ENCODE data around the gene CCDC91.
"Not testable (repeated sequence)": the region's sequence is repeated elsewhere in the genome, so short reads cannot be mapped to it uniquely, and the experiment has no call there.

The CCDC91 gene

DNA sequence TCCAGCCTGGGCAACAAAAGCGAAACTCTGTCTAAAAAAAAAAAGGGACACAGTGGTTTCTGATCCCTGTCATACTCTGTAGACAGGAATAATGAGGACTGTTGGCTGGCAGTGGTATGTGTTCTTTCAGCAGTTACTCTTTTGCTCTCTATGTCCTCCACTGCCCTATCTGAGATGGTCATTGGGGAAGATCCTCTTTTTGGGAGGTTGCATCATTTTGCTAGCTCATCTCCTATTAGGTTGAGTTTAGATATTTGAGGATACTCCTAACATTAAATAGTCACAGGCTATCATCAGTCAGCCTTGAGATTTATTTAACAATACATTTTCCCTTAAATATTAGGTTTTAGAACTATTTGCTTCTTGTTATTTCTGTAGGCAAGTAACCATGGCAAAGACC lies 5.9 kb upstream of the CCDC91 start:
- no peaks in the 10 kb centered on the region for H3K9me3 ChIP-seq (ENCODE audit: low read length)

DNA sequence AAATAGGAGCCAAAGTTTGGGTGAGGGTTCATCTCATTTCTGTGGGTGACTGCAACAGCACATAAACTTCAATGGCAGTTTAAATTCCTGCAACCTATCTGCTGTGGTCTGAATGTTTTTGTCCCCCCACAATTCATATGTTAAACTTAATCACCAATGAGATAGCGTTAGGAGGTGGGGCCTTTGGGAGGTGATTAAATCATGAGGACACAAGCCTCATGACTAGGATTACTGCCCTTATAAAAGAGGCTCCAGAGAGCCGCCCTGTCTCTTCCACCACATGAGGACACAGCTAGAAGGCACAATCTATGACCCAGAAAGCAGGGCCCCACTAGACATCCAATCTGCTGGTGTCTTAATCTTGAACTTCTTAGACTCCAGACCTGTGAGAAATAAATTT lies 3.8 kb upstream of the CCDC91 start:
- H3K27me3 ChIP-seq (ENCODE audit: control insufficient read depth in 1 of 2, insufficient read depth in 2 of 2, low read length in 2 of 2) = no peaks in the 10 kb centered on the region
- no peaks in the 10 kb centered on the region for H3K36me3 ChIP-seq (ENCODE audit: insufficient read depth, low read length)
- no peak overlapping the region for H3K4me3 ChIP-seq (ENCODE audit: low read depth in 1 of 2, low read length in 2 of 2)
- peaks cover 10% of the 10 kb centered on the region for H3K4me1 ChIP-seq (ENCODE audit: insufficient read depth, low read length)
- H3K27ac ChIP-seq (ENCODE audit: low read depth, low read length) = no peak overlapping the region
- H3K9me3 ChIP-seq (ENCODE audit: low read length) = no peaks in the 10 kb centered on the region
- no peak overlapping the region for H3K9ac ChIP-seq (ENCODE audit: low read length)

More for the DNA sequence above, 5.9 kb upstream of the CCDC91 start:
- Histone ChIP-seq H3K27me3 (ENCODE audit: control insufficient read depth in 1 of 2, insufficient read depth in 2 of 2, low read length in 2 of 2) (no peaks in the 10 kb centered on the region), H3K27ac (ENCODE audit: low read depth, low read length) (no peak overlapping the region), H3K4me1 (ENCODE audit: insufficient read depth, low read length) (peaks cover under 1% of the 10 kb centered on the region), H3K4me3 (ENCODE audit: low read depth in 1 of 2, low read length in 2 of 2) (no peak overlapping the region), H3K9ac (ENCODE audit: low read length) (no peak overlapping the region), H3K36me3 (ENCODE audit: insufficient read depth, low read length) (no peaks in the 10 kb centered on the region)

DNA sequence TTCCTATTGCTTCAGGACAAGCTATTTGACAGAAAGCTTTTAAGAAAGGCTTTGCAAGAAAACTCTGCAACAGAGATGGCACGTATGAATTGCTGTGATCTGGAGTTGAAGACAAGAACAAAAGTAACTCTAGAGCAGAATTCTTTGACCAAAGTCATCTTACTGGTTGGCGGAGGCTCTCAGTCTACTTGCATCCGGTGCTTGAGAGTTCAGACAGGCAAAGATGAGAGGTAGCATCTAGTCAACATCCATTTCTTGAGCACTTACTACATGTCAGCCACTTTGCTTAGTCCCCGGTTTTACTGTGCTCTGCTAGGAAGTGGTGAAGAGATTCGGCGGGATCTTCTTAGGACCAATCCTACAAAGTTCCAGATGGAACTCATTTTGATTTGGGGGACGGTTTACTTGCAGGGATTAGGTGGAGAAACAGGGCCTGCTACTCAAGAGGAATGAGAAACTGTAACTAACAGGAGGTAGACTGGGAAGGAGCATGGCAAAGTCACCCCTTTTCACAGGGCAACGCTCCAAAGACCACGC lies 404 bp upstream of the CCDC91 start:
- H3K9ac ChIP-seq (ENCODE audit: low read length) = peak overlapping the region; percentile 74
- H3K27me3 ChIP-seq (ENCODE audit: control insufficient read depth in 1 of 2, insufficient read depth in 2 of 2, low read length in 2 of 2) = no peaks in the 10 kb centered on the region
- peaks cover 16% of the 10 kb centered on the region for H3K4me1 ChIP-seq (ENCODE audit: insufficient read depth, low read length)

DNA sequence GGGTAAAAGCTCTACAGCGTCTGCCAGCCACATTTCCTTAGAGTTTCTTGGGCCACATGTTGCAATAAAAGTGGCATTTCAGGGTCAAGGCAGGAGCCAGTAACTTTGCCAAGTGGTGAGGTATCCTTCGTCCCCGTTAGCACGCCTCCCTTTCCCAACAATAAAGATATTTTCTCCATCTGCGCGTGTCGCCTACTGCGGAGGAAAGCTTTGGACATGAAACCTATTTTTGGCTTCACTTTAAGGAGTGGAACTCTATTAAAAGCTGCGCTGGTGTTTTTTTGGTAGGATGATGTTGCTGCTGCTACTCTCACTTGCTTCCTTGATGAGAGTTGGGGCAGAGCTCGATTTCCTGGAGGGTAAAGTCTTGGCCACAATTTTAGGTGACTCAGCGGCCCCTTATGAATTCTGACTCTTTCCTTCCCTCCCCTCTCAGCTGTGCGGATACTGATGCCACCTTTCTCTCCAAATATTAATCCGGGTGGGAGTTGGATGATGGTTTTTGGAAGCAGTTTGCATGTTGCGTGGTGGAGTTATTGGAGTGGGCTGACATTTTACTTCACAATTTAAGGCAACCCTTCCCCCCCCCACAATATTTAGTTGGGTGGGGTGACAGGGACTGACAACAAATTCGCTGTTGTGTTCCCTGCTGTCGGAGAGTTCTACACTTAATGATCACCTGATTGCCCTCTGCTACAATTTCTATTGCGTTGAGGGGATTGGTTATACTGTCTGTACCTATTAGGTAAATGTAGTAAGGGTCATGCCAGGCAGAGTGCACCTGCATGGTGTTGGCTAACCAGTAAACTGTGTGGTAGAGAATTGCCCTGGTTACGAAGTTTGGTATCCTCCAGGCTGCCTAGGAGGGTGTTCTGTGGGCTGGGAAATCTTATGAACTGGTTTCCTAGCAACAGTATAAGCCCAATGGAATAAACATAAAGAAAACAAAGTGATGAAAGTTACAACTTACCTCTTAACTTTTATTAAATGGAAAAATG lies 1.1 kb downstream of the CCDC91 start:
- Histone ChIP-seq H3K4me1 (ENCODE audit: insufficient read depth, low read length) (peaks cover 16% of the 10 kb centered on the region), H3K4me3 (ENCODE audit: low read depth in 1 of 2, low read length in 2 of 2) (peak overlapping the region; percentile 91 to 92), H3K9ac (ENCODE audit: low read length) (peak overlapping the region; percentile 74), H3K27me3 (ENCODE audit: control insufficient read depth in 1 of 2, insufficient read depth in 2 of 2, low read length in 2 of 2) (no peaks in the 10 kb centered on the region), H3K27ac (ENCODE audit: low read depth, low read length) (peak overlapping the region; percentile 87), H3K9me3 (ENCODE audit: low read length) (no peaks in the 10 kb centered on the region), H3K36me3 (ENCODE audit: insufficient read depth, low read length) (no peaks in the 10 kb centered on the region)

More for the DNA sequence above, 404 bp upstream of the CCDC91 start:
- H3K27ac ChIP-seq (ENCODE audit: low read depth, low read length) = peak overlapping the region; percentile 87
- no peaks in the 10 kb centered on the region for H3K36me3 ChIP-seq (ENCODE audit: insufficient read depth, low read length)
- no peaks in the 10 kb centered on the region for H3K9me3 ChIP-seq (ENCODE audit: low read length)
- peak overlapping the region; percentile 91 to 92 for H3K4me3 ChIP-seq (ENCODE audit: low read depth in 1 of 2, low read length in 2 of 2)

DNA sequence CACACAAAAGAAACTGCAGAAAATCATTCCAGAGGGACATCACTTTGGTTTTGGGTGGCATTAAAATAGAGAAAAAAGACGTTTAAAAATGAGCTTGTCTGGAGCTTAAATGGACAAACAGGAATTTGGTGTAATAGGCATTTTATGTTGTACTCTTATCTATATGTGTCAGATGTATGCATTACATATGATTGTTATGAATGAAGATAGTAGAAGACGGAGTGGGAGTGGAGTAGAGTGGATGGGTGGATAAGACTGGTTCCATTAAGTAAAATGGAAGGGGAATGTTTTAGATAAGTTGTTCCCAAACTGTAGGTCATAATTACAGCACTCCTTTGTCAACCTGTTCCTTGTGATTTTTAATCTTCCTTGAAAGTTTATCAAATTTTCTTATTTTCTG lies 1.9 kb downstream of the CCDC91 start:
- peaks cover 16% of the 10 kb centered on the region for H3K4me1 ChIP-seq (ENCODE audit: insufficient read depth, low read length)
- no peak overlapping the region for H3K9ac ChIP-seq (ENCODE audit: low read length)
- H3K27ac ChIP-seq (ENCODE audit: low read depth, low read length) = peak overlapping the region; percentile 87
- H3K4me3 ChIP-seq (ENCODE audit: low read depth in 1 of 2, low read length in 2 of 2) = peak overlapping the region in 1 of 2 donors; percentile 91
- H3K27me3 ChIP-seq (ENCODE audit: control insufficient read depth in 1 of 2, insufficient read depth in 2 of 2, low read length in 2 of 2) = no peaks in the 10 kb centered on the region
- no peaks in the 10 kb centered on the region for H3K9me3 ChIP-seq (ENCODE audit: low read length)
- H3K36me3 ChIP-seq (ENCODE audit: insufficient read depth, low read length) = no peaks in the 10 kb centered on the region

DNA sequence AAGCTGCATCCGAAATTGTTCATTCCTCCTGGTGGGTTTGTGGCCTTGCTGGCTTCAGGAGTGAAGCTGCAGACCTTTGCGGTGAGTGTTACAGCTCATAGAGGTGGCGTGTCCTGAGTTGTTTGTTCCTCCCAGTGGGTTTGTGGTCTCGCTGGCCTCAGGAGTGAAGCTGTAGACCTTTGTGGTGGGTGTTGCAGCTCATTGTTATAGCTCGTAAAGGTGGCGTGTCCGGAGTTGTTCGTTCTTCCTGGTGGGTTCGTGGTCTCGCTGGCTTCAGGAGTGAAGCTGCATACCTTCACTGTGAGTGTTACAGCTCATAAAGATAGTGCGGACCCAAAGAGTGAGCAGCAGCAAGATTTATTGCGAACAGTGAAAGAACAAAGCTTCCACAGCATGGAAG lies 4.4 kb downstream of the CCDC91 start:
- not testable (repeated sequence) for H3K27me3 ChIP-seq (ENCODE audit: control insufficient read depth in 1 of 2, insufficient read depth in 2 of 2, low read length in 2 of 2); H3K9me3 ChIP-seq (ENCODE audit: low read length); H3K36me3 ChIP-seq (ENCODE audit: insufficient read depth, low read length); H3K4me3 ChIP-seq (ENCODE audit: low read depth in 1 of 2, low read length in 2 of 2); H3K9ac ChIP-seq (ENCODE audit: low read length); H3K27ac ChIP-seq (ENCODE audit: low read depth, low read length)
- peaks cover 13% of the 10 kb centered on the region for H3K4me1 ChIP-seq (ENCODE audit: insufficient read depth, low read length)

DNA sequence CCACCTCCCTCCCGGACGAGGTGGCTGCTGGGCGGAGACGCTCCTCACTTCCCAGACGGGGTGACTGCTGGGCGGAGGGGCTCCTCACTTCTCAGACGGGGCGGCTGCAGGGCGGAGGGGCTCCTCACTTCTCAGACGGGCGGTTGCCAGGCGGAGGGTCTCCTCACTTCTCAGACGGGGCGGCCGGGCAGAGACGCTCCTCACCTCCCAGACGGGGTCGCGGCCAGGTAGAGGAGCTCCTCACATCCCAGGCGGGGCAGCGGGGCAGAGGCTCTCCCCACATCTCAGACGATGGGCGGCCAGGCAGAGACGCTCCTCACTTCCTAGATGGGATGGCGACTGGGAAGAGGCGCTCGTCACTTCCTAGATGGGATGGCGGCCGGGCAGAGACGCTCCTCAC lies 10.9 kb downstream of the CCDC91 start:
- not testable (repeated sequence) for H3K27me3 ChIP-seq (ENCODE audit: control insufficient read depth in 1 of 2, insufficient read depth in 2 of 2, low read length in 2 of 2); H3K4me1 ChIP-seq (ENCODE audit: insufficient read depth, low read length); H3K9me3 ChIP-seq (ENCODE audit: low read length); H3K36me3 ChIP-seq (ENCODE audit: insufficient read depth, low read length); H3K9ac ChIP-seq (ENCODE audit: low read length); H3K27ac ChIP-seq (ENCODE audit: low read depth, low read length); H3K4me3 ChIP-seq (ENCODE audit: low read depth in 1 of 2, low read length in 2 of 2)

DNA sequence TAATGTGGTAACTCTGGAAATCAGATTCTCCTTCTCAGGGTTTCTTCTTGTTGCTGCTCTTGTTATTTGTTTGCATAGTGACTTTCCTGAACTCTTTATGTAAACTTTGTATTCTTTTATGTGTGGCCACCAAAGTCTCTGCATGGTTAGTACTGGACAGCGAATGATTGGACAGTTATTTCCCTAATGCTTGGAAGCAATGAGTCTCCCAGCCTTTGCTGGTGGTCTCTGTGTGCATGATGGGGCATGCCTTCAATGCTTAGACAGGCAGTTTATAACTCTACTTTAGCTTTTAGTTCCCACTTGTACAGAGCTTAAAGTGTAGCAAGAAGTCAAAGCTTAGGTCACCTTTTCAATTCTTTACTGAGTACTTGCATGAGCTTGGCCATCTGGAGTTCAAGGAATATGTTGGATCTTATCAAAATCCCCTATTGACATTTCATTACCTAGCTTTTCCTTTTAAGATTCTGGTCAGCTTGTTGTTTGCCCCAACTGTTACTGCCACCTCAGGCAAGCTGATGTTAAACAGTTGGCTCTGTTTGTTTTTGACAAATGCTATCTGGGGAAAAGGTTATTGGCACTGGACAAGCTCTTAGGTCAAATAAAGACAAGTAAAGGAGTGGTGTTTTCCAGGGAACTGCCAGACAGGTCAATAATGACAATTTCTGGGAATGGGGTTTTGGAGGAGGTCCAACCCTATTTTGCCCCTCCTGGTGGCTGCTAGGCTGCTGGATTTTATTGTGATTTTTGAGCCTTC lies 12.3 kb downstream of the CCDC91 start:
- H3K27me3 ChIP-seq (ENCODE audit: control insufficient read depth in 1 of 2, insufficient read depth in 2 of 2, low read length in 2 of 2) = no peaks in the 10 kb centered on the region
- H3K36me3 ChIP-seq (ENCODE audit: insufficient read depth, low read length) = no peaks in the 10 kb centered on the region
- no peak overlapping the region for H3K27ac ChIP-seq (ENCODE audit: low read depth, low read length)
- H3K4me3 ChIP-seq (ENCODE audit: low read depth in 1 of 2, low read length in 2 of 2) = no peak overlapping the region
- H3K9me3 ChIP-seq (ENCODE audit: low read length) = no peaks in the 10 kb centered on the region
- no peaks in the 10 kb centered on the region for H3K4me1 ChIP-seq (ENCODE audit: insufficient read depth, low read length)
- no peak overlapping the region for H3K9ac ChIP-seq (ENCODE audit: low read length)

DNA sequence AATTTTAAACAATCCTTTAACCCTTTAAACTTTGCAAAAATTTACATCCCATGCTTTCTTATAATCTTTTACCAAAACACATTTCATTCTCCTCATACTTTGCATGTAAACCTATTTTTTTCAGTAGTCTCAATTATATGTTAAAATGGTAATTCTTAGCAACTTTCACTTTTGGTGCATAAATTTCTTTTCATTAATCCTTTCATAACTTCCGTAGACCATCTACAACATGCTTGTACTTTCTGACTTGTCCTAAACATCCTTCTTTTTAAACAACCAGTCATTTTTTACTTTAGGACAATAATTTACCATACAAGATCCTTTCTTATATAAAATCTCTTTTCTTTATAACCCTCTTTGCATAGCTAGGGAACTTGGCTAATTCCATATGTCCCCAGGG lies 19.5 kb downstream of the CCDC91 start:
- Histone ChIP-seq H3K4me3 (ENCODE audit: low read depth in 1 of 2, low read length in 2 of 2) (no peak overlapping the region), H3K27ac (ENCODE audit: low read depth, low read length) (no peak overlapping the region), H3K4me1 (ENCODE audit: insufficient read depth, low read length) (no peaks in the 10 kb centered on the region), H3K27me3 (ENCODE audit: control insufficient read depth in 1 of 2, insufficient read depth in 2 of 2, low read length in 2 of 2) (no peaks in the 10 kb centered on the region), H3K9ac (ENCODE audit: low read length) (no peak overlapping the region), H3K9me3 (ENCODE audit: low read length) (no peaks in the 10 kb centered on the region), H3K36me3 (ENCODE audit: insufficient read depth, low read length) (no peaks in the 10 kb centered on the region)

DNA sequence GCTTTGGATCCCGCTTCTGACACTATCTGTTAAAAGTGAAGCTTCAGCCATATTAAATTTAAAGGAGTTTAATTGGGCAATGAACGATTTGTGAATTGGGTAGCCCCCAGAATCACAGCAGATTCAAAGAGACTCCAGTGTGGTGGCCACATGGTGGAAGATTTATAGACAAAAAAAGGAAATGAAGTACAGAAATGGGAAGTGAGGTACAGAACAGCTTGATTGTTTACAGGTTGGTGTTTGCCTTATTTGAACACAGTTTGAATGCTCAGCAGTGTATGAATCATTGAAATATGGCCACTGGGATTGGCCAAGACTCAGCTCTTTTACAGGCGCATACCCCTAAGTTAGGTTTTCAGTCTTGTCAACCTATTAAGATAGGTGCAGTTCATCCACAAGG lies 21.9 kb downstream of the CCDC91 start:
- Histone ChIP-seq H3K4me1 (ENCODE audit: insufficient read depth, low read length) (no peaks in the 10 kb centered on the region), H3K27ac (ENCODE audit: low read depth, low read length) (no peak overlapping the region), H3K9ac (ENCODE audit: low read length) (no peak overlapping the region), H3K27me3 (ENCODE audit: control insufficient read depth in 1 of 2, insufficient read depth in 2 of 2, low read length in 2 of 2) (no peaks in the 10 kb centered on the region), H3K9me3 (ENCODE audit: low read length) (no peaks in the 10 kb centered on the region), H3K36me3 (ENCODE audit: insufficient read depth, low read length) (no peaks in the 10 kb centered on the region), H3K4me3 (ENCODE audit: low read depth in 1 of 2, low read length in 2 of 2) (no peak overlapping the region)

DNA sequence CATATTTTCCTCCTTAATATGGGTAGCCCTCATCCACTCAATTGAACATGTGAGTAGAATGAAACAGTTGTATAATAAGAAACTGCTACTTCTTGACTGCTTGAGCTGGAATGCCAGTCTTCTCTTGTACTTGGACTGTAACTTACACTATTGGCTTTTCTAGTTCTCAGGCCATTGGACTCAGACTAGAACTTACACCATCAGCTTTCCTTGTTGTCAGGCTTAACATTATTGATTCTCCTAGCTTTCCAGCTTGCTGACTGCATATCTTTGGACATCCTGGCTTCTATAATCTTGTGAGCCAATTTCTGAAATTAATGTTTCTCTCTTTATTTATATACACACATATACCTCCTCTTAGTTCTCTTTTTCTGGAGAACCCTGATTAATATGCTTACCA lies 24.8 kb downstream of the CCDC91 start:
- H3K9me3 ChIP-seq (ENCODE audit: low read length) = no peaks in the 10 kb centered on the region
- no peaks in the 10 kb centered on the region for H3K4me1 ChIP-seq (ENCODE audit: insufficient read depth, low read length)
- no peaks in the 10 kb centered on the region for H3K27me3 ChIP-seq (ENCODE audit: control insufficient read depth in 1 of 2, insufficient read depth in 2 of 2, low read length in 2 of 2)
- H3K9ac ChIP-seq (ENCODE audit: low read length) = no peak overlapping the region
- H3K36me3 ChIP-seq (ENCODE audit: insufficient read depth, low read length) = no peaks in the 10 kb centered on the region
- H3K27ac ChIP-seq (ENCODE audit: low read depth, low read length) = no peak overlapping the region
- H3K4me3 ChIP-seq (ENCODE audit: low read depth in 1 of 2, low read length in 2 of 2) = no peak overlapping the region

All from muscle layer of colon (tissue), 2 donors.